Right lobe of liver (tissue), 6 donors: ENCODE measurements around the gene TRPM3. TPM values are rescaled to one million over a fixed set of nuclear protein-coding genes. Genes with fewer than 3 reads are reported as not detected.

Experiments used
- ATAC-seq, 4 donors: fragments of 200-7000 bp; cut with Tn5 transposase; one replicate each; pipeline ENCODE4 v1.9.1; 2020; ENCODE audit warnings: mild to moderate bottlenecking in 4 of 4, moderate library complexity in 4 of 4
- DNase-seq, 3 donors: peaks; one replicate each; pipeline ENCODE4 v3.0.0-alpha.2; 2020
- H3K27ac ChIP-seq, 3 donors: fragments of 200-600 bp; one replicate each; pipeline ENCODE4 v1.8.0; 2022
- H3K27me3 ChIP-seq, 2 donors: fragments of 200-600 bp; one replicate each; pipeline ENCODE4 v1.8.0; 2022
- H3K36me3 ChIP-seq, 4 donors: fragments of 200-600 bp; sonication (generic) in 1 of 4; one replicate each; pipeline versions ENCODE4 v1.5.1 to v1.8.0; 2017 to 2022; ENCODE audit warnings: control low read depth in 1 of 4
- H3K4me1 ChIP-seq, 4 donors: fragments of 200-600 bp; sonication (generic) in 1 of 4; one replicate each; pipeline versions ENCODE4 v1.5.1 to v1.8.0; 2017 to 2022; ENCODE audit warnings: control low read depth in 1 of 4
- H3K4me3 ChIP-seq, 3 donors: fragments of 200-600 bp; one replicate each; pipeline ENCODE4 v1.8.0; 2022
- H3K9me3 ChIP-seq, 4 donors: fragments of 200-600 bp; sonication (generic) in 1 of 4; one replicate each; pipeline versions ENCODE4 v1.5.1 to v1.8.0; 2017 to 2022; ENCODE audit warnings: control low read depth in 1 of 4
- CTCF ChIP-seq, 4 donors: fragments of 200-600 bp in 3 of 4; fragments of 450-650 bp in 1 of 4; IDR thresholded peaks; one replicate each; pipeline versions ENCODE4 v1.5.1 to v1.8.0; 2016 to 2022; ENCODE audit warnings: antibody characterized with exemption in 4 of 4, mild to moderate bottlenecking in 2 of 4
- POLR2A ChIP-seq: fragments of 450-650 bp; IDR thresholded peaks from one replicate; pipeline ENCODE4 v1.6.1; 2017; ENCODE audit warnings: antibody characterized with exemption, mild to moderate bottlenecking
- WGBS: methylation state at CpG from one replicate; pipeline ENCODE4 v1.1.6; 2018; ENCODE audit warnings: low coverage, low lambda C conversion rate; ENCODE audit not compliant: insufficient coverage; ENCODE audit errors: missing lambda C conversion rate; 5-methylcytosine and 5-hydroxymethylcytosine counted together
- intact Hi-C, 2 donors: fragments of 100-400 bp; cut with DNase I; formaldehyde crosslinking; loops; one replicate each; pipeline versions ENCODE4 v1.11.2 to v1.14.1; 2022
- total RNA-seq, 6 experiments: library from RNA; depleted of rRNA in 2 of 6; stranded (reverse); fragments of >200 nt in 2 of 6; fragmentation: NEBNext Ultra II Directional in 3 of 6; extraction: Animal tissue kit (Norgen Biotek cat#: 25700) in 3 of 6; gene quantifications; one replicate each; pipeline versions ENCODE4 v1.1.0 to v1.2.4, GENCODE V29; 2016 to 2023
- donor health status: DM: no; HTN: yes; CAD: no.
- donor health status: DM: no; HTN: no; CAD: no.
- donor health status: DM: no; HTN: no; CAD: no.
- donor health status: DM: no; HTN: yes; CAD: no.
- donor health status: DM: no; HTN: yes; CAD: no.

TRPM3 gene
- total RNA-seq, 6 experiments from 2014 or later: 0.26 to 0.56 (median 0.39) TPM

- intact Hi-C loops: no loop called here
- no peak for ATAC-seq
- Histone ChIP-seq H3K27me3 (no peaks in the 10 kb centered on the region), H3K36me3 (no peaks in the 10 kb centered on the region), H3K4me1 (peaks cover 0 to 17% (median 7%) of the 10 kb centered on the region in 4 donors), H3K27ac (no peak overlapping the region), H3K9me3 (no peaks in the 10 kb centered on the region), H3K4me3 (no peak overlapping the region)
- no peak for TF ChIP-seq POLR2A
- no peak for TF ChIP-seq CTCF (IDR thresholded peaks at IDR 0.05)
- DNase-seq: no peak
These were observed 30.5 kb downstream of the TRPM3 start for GRCh38 chr9:71090896-71091295.

GRCh38 chr9:71079451-71079850, 42.0 kb downstream of the TRPM3 start:
- DNase-seq: no peak
- Histone ChIP-seq H3K27ac (no peak overlapping the region), H3K4me3 (no peak overlapping the region), H3K36me3 (no peaks in the 10 kb centered on the region), H3K9me3 (no peaks in the 10 kb centered on the region), H3K27me3 (no peaks in the 10 kb centered on the region), H3K4me1 (peaks cover 0 to 9% (median 0%) of the 10 kb centered on the region in 4 donors)
- intact Hi-C loops: no loop called here
- TF ChIP-seq CTCF (IDR thresholded peaks at IDR 0.05): no peak
- no peak for TF ChIP-seq POLR2A
- no peak for ATAC-seq
- WGBS: no CpG with 5 or more reads among the region's 2 CpGs

- 91% methylated on average over 5 of the region's 6 CpGs for WGBS
- Histone ChIP-seq H3K4me3 (no peak overlapping the region), H3K4me1 (no peaks in the 10 kb centered on the region), H3K36me3 (no peaks in the 10 kb centered on the region), H3K27me3 (no peaks in the 10 kb centered on the region), H3K27ac (no peak overlapping the region), H3K9me3 (no peaks in the 10 kb centered on the region)
- DNase-seq (no peak), ATAC-seq (no peak)
- no peak for TF ChIP-seq CTCF (IDR thresholded peaks at IDR 0.05)
- no peak for TF ChIP-seq POLR2A
- intact Hi-C loops: no loop called here
These were observed 45.3 kb downstream of the TRPM3 start for GRCh38 chr9:71076096-71076495.

GRCh38 chr9:71073494-71073893, 47.9 kb downstream of the TRPM3 start:
- Histone ChIP-seq H3K9me3 (no peaks in the 10 kb centered on the region), H3K27me3 (no peaks in the 10 kb centered on the region), H3K36me3 (no peaks in the 10 kb centered on the region), H3K4me3 (no peak overlapping the region), H3K4me1 (no peaks in the 10 kb centered on the region), H3K27ac (no peak overlapping the region)
- WGBS: 89% methylated on average over 2 of the region's 2 CpGs
- ATAC-seq: no peak
- no peak for DNase-seq
- intact Hi-C loops: no loop called here
- TF ChIP-seq CTCF (IDR thresholded peaks at IDR 0.05) (no peak), POLR2A (no peak)

- TF ChIP-seq CTCF (IDR thresholded peaks at IDR 0.05) (no peak), POLR2A (no peak)
- Histone ChIP-seq H3K9me3 (no peaks in the 10 kb centered on the region), H3K36me3 (no peaks in the 10 kb centered on the region), H3K27ac (no peak overlapping the region), H3K27me3 (no peaks in the 10 kb centered on the region), H3K4me3 (no peak overlapping the region), H3K4me1 (no peaks in the 10 kb centered on the region)
- DNase-seq (no peak), ATAC-seq (no peak)
- intact Hi-C loops: no loop called here
- WGBS: 72% methylated on average over 5 of the region's 5 CpGs
These were observed 48.8 kb downstream of the TRPM3 start for GRCh38 chr9:71072587-71072986.
